ENCODE measurements around the gene COX4I1.

The COX4I1 gene

DNA sequence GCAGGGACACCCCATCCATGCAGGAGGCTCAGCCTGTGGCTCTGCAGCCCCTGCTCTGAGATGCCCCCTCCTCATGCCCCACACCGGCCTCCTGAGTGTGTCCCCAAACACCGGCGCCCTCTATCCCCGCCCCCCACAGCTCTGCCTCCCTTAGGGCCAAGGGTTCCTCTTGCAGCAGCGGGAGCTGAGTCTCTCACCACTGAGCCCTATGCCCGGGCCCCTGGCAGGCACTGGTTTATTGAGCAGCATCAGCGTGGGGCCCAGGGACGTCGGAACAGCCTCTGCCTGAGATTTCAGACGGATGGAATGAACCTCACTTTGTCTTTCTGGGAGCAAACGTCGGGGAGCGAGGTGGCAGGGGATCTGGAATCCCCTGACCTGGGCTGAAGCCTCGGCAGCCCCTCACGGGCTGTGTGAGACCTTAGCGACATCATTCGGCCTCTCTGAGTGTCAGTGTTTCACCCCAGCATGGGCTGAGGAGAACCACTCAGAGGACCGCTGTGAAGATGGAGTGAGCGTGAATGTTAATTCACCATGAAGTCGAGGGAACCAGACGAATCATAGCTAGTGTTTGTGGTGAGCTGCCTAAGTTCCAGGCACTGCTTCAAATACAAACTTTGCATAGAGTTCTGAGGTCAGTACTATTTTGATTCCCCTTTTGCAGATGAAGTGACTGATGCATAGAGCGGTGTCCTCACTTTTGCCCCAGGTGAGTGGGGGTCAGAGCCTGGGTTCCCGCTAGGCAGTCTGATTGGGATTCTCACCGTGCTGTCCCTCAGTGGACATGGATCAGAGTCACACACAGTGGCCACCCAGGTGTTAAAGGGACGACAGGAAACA is 43.3 kb upstream of the COX4I1 start:
- no peak overlapping the region for H2AFZ ChIP-seq (ENCODE audit: low read length, unreplicated experiment)
- no peaks in the 10 kb centered on the region for H3K36me3 ChIP-seq (ENCODE audit: insufficient read depth, low read length)
- no peak overlapping the region for H3K27ac ChIP-seq (ENCODE audit: low read depth, low read length)
- no peaks in the 10 kb centered on the region for H3K27me3 ChIP-seq (ENCODE audit: insufficient read depth, low read length)
- no peaks in the 10 kb centered on the region for H3K79me2 ChIP-seq (ENCODE audit: control insufficient read depth, insufficient read depth, low read length, unreplicated experiment)
- H3K4me3 ChIP-seq (ENCODE audit: low read depth, low read length) = no peak overlapping the region
- peaks cover 32% of the 10 kb centered on the region for H3K4me1 ChIP-seq (ENCODE audit: control insufficient read depth, insufficient read depth, low read length, unreplicated experiment)

GRCh38 chr16:85757341-85757822 is 42.1 kb upstream of the COX4I1 start:
- Histone ChIP-seq H3K27ac (ENCODE audit: low read depth, low read length) (no peak overlapping the region; the same call in 1 of the 2 replicates), H3K79me2 (ENCODE audit: control insufficient read depth, insufficient read depth, low read length, unreplicated experiment) (no peaks in the 10 kb centered on the region), H3K27me3 (ENCODE audit: insufficient read depth, low read length) (no peaks in the 10 kb centered on the region), H2AFZ (ENCODE audit: low read length, unreplicated experiment) (no peak overlapping the region), H3K4me3 (ENCODE audit: low read depth, low read length) (no peak overlapping the region), H3K4me1 (ENCODE audit: control insufficient read depth, insufficient read depth, low read length, unreplicated experiment) (peaks cover 20% of the 10 kb centered on the region), H3K36me3 (ENCODE audit: insufficient read depth, low read length) (no peaks in the 10 kb centered on the region)

- no peak overlapping the region for H3K4me3 ChIP-seq (ENCODE audit: low read depth, low read length)
- no peak overlapping the region for H2AFZ ChIP-seq (ENCODE audit: low read length, unreplicated experiment)
- H3K27me3 ChIP-seq (ENCODE audit: insufficient read depth, low read length) = no peaks in the 10 kb centered on the region
- H3K79me2 ChIP-seq (ENCODE audit: control insufficient read depth, insufficient read depth, low read length, unreplicated experiment) = no peaks in the 10 kb centered on the region
- H3K36me3 ChIP-seq (ENCODE audit: insufficient read depth, low read length) = no peaks in the 10 kb centered on the region
- H3K27ac ChIP-seq (ENCODE audit: low read depth, low read length) = no peak overlapping the region
- H3K4me1 ChIP-seq (ENCODE audit: control insufficient read depth, insufficient read depth, low read length, unreplicated experiment) = peaks cover 12% of the 10 kb centered on the region
These were observed 40.4 kb upstream of the COX4I1 start for GRCh38 chr16:85759136-85759535.

- H3K4me1 ChIP-seq (ENCODE audit: control insufficient read depth, insufficient read depth, low read length, unreplicated experiment) = peaks cover 12% of the 10 kb centered on the region
- no peaks in the 10 kb centered on the region for H3K36me3 ChIP-seq (ENCODE audit: insufficient read depth, low read length)
- H3K4me3 ChIP-seq (ENCODE audit: low read depth, low read length) = no peak overlapping the region
- H3K27me3 ChIP-seq (ENCODE audit: insufficient read depth, low read length) = no peaks in the 10 kb centered on the region
- no peak overlapping the region for H2AFZ ChIP-seq (ENCODE audit: low read length, unreplicated experiment)
- no peaks in the 10 kb centered on the region for H3K79me2 ChIP-seq (ENCODE audit: control insufficient read depth, insufficient read depth, low read length, unreplicated experiment)
- no peak overlapping the region for H3K27ac ChIP-seq (ENCODE audit: low read depth, low read length)
These were observed 39.7 kb upstream of the COX4I1 start for GRCh38 chr16:85759631-85760419.

DNA sequence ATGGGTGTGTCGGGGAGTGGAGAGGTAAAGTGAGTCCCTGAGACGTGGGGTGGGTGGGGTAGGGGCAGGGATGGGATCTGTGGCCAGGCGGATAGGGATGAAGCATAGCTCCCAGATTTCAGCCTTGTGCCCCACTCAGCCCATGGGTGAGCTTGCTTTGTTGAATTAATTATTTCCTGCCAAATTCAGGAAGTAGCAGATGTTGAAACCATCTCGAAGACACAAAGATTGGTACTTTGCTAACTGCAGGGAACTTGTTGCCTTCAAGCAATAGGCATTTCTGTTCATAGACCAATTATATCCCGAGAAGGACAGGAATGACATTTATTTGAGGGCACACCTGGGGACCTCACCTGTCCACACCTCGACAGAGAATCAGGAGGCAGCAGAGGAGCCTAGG is 37.6 kb upstream of the COX4I1 start:
- Histone ChIP-seq H3K79me2 (ENCODE audit: control insufficient read depth, insufficient read depth, low read length, unreplicated experiment) (no peaks in the 10 kb centered on the region), H3K4me3 (ENCODE audit: low read depth, low read length) (no peak overlapping the region), H3K4me1 (ENCODE audit: control insufficient read depth, insufficient read depth, low read length, unreplicated experiment) (peaks cover 3% of the 10 kb centered on the region), H3K27me3 (ENCODE audit: insufficient read depth, low read length) (no peaks in the 10 kb centered on the region), H3K36me3 (ENCODE audit: insufficient read depth, low read length) (no peaks in the 10 kb centered on the region), H2AFZ (ENCODE audit: low read length, unreplicated experiment) (no peak overlapping the region), H3K27ac (ENCODE audit: low read depth, low read length) (no peak overlapping the region)

DNA sequence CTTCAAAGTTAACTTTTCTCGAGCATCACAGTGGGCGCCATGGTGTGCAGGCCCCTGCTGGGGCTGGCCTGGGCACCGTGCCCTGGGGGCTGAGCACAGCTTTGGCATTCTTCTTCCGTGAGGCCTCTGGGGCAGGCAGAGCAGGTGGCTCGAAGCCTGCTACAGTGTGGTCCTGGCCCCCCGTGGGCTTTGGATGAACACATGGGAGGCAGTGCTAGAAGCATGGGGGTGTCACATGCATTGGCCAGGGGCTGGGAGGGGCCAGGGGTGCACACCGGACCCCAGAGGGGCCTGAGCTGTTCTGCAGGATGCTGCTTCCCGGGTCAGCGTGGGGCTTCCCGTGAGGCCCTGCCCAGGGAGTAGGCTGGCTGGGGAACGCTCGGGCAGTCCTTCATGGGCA is 36.5 kb upstream of the COX4I1 start:
- no peak overlapping the region for H3K4me3 ChIP-seq (ENCODE audit: low read depth, low read length)
- H3K79me2 ChIP-seq (ENCODE audit: control insufficient read depth, insufficient read depth, low read length, unreplicated experiment) = no peaks in the 10 kb centered on the region
- H3K36me3 ChIP-seq (ENCODE audit: insufficient read depth, low read length) = no peaks in the 10 kb centered on the region
- peaks cover 9% of the 10 kb centered on the region for H3K4me1 ChIP-seq (ENCODE audit: control insufficient read depth, insufficient read depth, low read length, unreplicated experiment)
- no peak overlapping the region for H2AFZ ChIP-seq (ENCODE audit: low read length, unreplicated experiment)
- no peak overlapping the region for H3K27ac ChIP-seq (ENCODE audit: low read depth, low read length)
- H3K27me3 ChIP-seq (ENCODE audit: insufficient read depth, low read length) = no peaks in the 10 kb centered on the region

DNA sequence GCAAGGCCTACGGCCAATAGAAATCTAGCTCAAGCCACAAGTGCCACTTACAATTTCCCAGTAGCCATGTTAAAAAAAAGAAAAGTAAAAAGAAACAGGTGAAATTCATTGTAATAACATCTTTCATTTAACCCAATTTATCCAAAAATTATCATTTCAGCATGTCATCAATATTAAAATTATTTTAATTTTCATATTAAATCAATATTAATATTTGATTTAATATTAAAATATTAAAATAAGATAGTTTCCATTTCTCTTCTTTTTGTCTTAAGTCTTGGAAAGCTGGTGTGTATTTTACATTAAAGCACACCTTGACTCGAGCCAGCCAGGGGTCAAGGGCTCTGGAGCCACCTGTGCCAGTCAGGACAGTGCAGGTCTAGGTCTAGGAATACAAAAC is 35.9 kb upstream of the COX4I1 start:
- no peak overlapping the region for H3K4me3 ChIP-seq (ENCODE audit: low read depth, low read length)
- no peaks in the 10 kb centered on the region for H3K27me3 ChIP-seq (ENCODE audit: insufficient read depth, low read length)
- no peak overlapping the region for H3K27ac ChIP-seq (ENCODE audit: low read depth, low read length)
- H2AFZ ChIP-seq (ENCODE audit: low read length, unreplicated experiment) = no peak overlapping the region
- H3K79me2 ChIP-seq (ENCODE audit: control insufficient read depth, insufficient read depth, low read length, unreplicated experiment) = no peaks in the 10 kb centered on the region
- no peaks in the 10 kb centered on the region for H3K36me3 ChIP-seq (ENCODE audit: insufficient read depth, low read length)
- peaks cover 15% of the 10 kb centered on the region for H3K4me1 ChIP-seq (ENCODE audit: control insufficient read depth, insufficient read depth, low read length, unreplicated experiment)

- H3K27me3 ChIP-seq (ENCODE audit: insufficient read depth, low read length) = no peaks in the 10 kb centered on the region
- no peaks in the 10 kb centered on the region for H3K36me3 ChIP-seq (ENCODE audit: insufficient read depth, low read length)
- H3K4me1 ChIP-seq (ENCODE audit: control insufficient read depth, insufficient read depth, low read length, unreplicated experiment) = peaks cover 15% of the 10 kb centered on the region
- no peaks in the 10 kb centered on the region for H3K79me2 ChIP-seq (ENCODE audit: control insufficient read depth, insufficient read depth, low read length, unreplicated experiment)
- no peak overlapping the region for H2AFZ ChIP-seq (ENCODE audit: low read length, unreplicated experiment)
- no peak overlapping the region for H3K4me3 ChIP-seq (ENCODE audit: low read depth, low read length)
- H3K27ac ChIP-seq (ENCODE audit: low read depth, low read length) = no peak overlapping the region
These were observed 34.3 kb upstream of the COX4I1 start for GRCh38 chr16:85765211-85765610.

DNA sequence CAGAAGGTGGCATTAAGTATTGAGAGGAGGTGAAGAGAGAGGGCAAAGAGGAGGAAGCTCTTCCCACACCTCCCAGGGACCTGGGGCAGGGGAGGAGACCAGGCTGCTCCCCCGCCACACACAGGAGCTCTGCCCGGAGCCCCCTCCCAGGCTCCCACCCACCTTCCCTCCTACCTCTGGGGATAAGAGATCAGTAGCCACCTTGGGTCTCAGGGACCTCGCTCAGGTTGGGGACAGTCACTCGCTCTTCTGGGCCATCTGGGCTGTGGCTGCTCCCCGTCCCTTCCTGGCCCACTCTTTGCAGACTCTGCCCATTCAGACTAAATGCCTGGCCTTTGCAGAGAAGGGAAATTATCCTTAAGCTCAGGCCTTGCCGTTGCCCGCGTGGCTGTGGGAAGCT is 33.7 kb upstream of the COX4I1 start:
- no peak overlapping the region for H3K27ac ChIP-seq (ENCODE audit: low read depth, low read length)
- no peak overlapping the region for H2AFZ ChIP-seq (ENCODE audit: low read length, unreplicated experiment)
- no peaks in the 10 kb centered on the region for H3K27me3 ChIP-seq (ENCODE audit: insufficient read depth, low read length)
- peaks cover 15% of the 10 kb centered on the region for H3K4me1 ChIP-seq (ENCODE audit: control insufficient read depth, insufficient read depth, low read length, unreplicated experiment)
- no peaks in the 10 kb centered on the region for H3K79me2 ChIP-seq (ENCODE audit: control insufficient read depth, insufficient read depth, low read length, unreplicated experiment)
- H3K4me3 ChIP-seq (ENCODE audit: low read depth, low read length) = no peak overlapping the region
- H3K36me3 ChIP-seq (ENCODE audit: insufficient read depth, low read length) = no peaks in the 10 kb centered on the region

DNA sequence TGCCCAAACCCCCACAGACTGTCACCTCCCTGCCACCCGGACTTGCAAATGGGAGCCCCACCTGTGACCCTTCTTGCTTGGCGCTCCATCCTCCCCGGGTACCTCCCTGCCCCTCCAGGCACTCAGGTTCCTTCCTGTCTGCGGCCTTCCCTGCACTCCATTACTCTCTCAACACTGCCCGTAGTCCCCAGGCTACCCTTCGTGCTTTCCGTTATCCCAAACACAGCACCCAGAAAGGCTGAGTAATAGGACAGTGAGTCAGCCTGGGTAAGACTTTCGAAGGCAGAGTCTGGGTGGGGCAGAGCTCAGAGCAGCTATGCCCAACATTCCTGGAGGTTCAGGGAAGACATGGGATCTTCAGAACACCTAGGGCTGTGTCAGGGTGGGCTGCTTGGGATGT is 32.0 kb upstream of the COX4I1 start:
- Histone ChIP-seq H2AFZ (ENCODE audit: low read length, unreplicated experiment) (no peak overlapping the region), H3K4me3 (ENCODE audit: low read depth, low read length) (no peak overlapping the region), H3K4me1 (ENCODE audit: control insufficient read depth, insufficient read depth, low read length, unreplicated experiment) (peaks cover 15% of the 10 kb centered on the region), H3K27me3 (ENCODE audit: insufficient read depth, low read length) (no peaks in the 10 kb centered on the region), H3K79me2 (ENCODE audit: control insufficient read depth, insufficient read depth, low read length, unreplicated experiment) (no peaks in the 10 kb centered on the region), H3K27ac (ENCODE audit: low read depth, low read length) (peak overlapping the region; percentile 69), H3K36me3 (ENCODE audit: insufficient read depth, low read length) (no peaks in the 10 kb centered on the region)
